GM15510 (cell line): ENCODE data around the gene SLC18A2.

Experiments used
- POLR2A ChIP-seq: IDR thresholded peaks from 3 replicates; pipeline ENCODE4 v1.6.1; 2011; ENCODE audit warnings: borderline replicate concordance; ENCODE audit not compliant: insufficient read length; ENCODE audit errors: extremely low read depth

Gene SLC18A2

DNA sequence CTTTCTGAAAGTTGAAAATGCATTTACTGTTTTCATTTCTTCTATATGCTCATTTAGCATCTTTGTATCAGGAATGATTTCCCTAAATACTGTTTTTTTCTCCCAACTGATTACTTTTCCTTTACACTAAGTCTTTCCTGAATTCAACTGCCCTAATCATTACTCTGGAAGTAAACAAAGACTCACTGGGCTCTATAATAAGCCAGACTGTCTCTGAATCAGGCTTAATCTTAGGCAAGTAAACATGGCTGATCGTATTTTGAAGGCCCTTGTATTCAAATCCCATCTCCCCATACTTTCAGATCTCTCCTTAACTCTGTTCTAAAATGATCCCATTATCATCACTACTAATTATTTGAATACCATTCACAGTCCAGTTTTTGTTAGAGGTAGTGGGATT is 72.7 kb downstream of the SLC18A2 start:
- TF ChIP-seq POLR2A: no peak

DNA sequence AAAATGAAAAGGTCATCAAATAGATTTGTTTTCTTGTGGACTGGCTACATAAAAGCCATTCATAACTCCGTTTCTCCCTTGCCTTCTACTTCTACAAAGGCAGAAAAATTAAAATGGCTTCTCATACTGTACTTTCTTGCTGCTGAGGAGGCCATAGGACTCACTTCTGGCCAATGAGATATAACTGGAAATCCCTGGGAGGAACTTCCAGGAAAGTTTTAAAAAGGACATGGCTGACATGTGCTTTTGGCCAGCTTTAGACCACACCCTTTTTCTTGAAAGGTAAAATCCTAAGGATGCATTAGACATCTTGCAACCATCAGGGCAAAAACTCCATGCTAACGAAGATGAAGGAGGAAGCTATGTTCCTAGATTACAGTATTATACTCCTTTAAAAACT is 75.8 kb downstream of the SLC18A2 start:
- TF ChIP-seq POLR2A: no peak

DNA sequence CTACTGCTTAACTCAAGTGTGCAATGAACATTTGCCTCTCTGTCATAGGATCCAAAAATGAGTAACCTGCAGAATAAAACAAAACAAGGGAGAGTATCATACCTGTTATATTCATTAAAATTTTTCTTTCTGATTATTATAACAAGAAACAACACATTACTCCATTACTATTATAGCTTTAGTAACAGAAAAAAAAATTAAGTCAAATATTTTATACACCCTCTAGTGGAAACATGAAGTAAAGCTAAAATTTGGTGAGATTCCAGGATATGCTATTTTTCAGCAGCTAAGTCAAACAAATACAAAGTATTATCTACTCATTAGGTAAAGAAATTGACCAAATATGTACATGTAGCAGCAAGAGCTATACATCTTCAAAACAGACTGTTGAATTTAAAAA is 78.0 kb downstream of the SLC18A2 start:
- TF ChIP-seq POLR2A: no peak

DNA sequence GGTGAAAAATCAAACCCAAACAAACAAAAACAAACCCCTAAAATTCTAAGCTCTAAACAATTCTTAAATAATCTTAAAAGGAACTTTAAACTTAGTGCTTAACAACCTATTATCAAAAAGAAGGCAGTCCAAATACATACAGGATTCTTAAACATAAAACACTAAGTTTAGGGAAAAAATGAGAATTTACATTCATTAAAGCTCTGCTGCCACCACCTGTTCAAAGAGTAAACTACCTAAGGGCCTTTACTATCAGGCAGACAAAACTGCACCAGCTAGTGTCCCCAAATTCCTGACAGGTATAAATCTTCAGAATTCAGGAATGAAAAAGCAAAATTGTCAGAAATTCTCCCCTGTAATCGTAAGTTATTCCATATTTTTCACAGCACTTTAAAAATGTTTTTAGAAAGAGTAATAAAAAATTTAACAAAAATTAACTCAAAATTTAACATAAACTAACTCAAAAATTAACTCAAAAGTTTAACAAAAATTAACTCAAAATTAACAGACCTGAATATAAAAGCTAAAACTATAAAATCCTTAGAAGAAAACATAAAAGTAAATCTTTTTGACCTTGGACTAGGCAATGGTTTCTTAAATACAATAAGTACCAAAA is 79.2 kb downstream of the SLC18A2 start:
- TF ChIP-seq POLR2A: no peak

DNA sequence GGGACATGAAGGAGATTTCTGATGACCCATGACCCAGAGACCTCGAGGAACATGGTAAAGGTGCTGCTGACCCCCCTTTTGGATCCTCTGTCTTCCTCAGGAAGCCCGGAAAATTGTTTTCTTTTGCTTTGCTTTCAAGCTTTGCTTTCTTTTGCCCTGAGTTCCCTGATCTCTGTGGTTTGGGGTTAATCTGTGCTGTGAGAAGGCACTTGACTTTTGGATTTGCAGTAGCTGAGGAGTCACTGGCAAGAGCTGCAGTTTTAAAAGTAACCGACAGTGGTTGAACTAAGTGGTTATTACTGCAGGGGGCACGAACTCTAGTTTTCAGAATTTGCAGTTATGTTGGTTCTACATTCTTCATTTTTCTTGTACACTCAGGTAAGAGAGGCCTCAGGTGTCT is 81.3 kb downstream of the SLC18A2 start:
- no peak for TF ChIP-seq POLR2A

DNA sequence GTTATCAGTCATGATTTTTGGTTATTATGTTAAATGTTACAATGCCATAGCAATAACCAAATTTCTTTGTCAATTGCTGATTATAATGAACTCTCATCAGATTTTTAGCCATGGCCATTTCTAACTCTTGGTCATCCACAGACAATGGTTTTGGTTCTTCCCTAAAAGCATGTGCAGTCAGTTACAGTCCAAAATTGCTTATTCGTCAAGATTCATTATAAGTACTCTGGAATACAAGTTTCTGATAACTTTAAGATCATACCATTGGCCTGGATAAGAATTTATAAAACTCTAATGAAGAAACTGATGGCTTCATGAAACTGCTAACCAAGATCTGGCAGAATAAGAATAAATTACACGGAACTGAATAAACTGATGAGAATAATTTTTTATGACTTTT is 83.5 kb downstream of the SLC18A2 start:
- no peak for TF ChIP-seq POLR2A

DNA sequence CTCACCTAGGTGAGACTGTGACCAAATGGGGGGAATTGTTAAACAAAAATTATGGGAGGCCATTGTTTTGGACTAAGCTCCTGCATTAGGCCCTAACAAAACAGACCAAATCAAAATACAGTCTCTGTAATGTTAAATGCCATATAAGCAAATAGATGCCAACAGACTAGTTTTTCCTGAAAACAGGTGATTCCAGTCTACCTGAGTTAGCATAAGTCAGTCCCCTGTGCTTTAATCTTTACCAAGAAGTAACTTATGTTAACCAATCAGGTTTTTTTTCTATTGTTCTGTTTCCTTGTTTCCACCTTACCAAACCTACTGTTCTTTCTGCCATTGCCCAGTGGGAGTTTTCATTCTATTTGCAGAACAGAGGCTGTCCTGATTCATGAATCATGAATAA is 86.3 kb downstream of the SLC18A2 start:
- TF ChIP-seq POLR2A: no peak
